Ishikawa (cell line): ENCODE results near the gene CC2D2A.

Experiments used
- CEBPB ChIP-seq: IDR thresholded peaks from 2 replicates; pipeline ENCODE4 v1.6.1; 2012
- EP300 ChIP-seq: IDR thresholded peaks from 2 replicates; pipeline ENCODE4 v1.6.1; 2012; ENCODE audit warnings: borderline replicate concordance
- MAX ChIP-seq: IDR thresholded peaks from 2 replicates; pipeline ENCODE4 v1.6.1; 2012
- NFIC ChIP-seq: IDR thresholded peaks from 2 replicates; pipeline ENCODE4 v1.6.1; 2012
- RAD21 ChIP-seq: IDR thresholded peaks from 2 replicates; pipeline ENCODE4 v1.6.1; 2012; ENCODE audit warnings: low read depth
- REST ChIP-seq: IDR thresholded peaks from 2 replicates; pipeline ENCODE4 v1.6.1; 2012; ENCODE audit warnings: low read depth, mild to moderate bottlenecking
- TAF1 ChIP-seq: IDR thresholded peaks from 2 replicates; pipeline ENCODE4 v1.6.1; 2012; ENCODE audit warnings: low read depth, mild to moderate bottlenecking
- TEAD4 ChIP-seq: IDR thresholded peaks from 2 replicates; pipeline ENCODE4 v1.6.1; 2012
- YY1 ChIP-seq: IDR thresholded peaks from 2 replicates; pipeline ENCODE4 v1.6.1; 2012; ENCODE audit warnings: low read depth

- no peak for TF ChIP-seq MAX
- TF ChIP-seq EP300 = no peak
- TF ChIP-seq REST = no peak
- no peak for TF ChIP-seq CEBPB
- no peak for TF ChIP-seq YY1
- no peak for TF ChIP-seq RAD21
- no peak for TF ChIP-seq TEAD4
- TF ChIP-seq NFIC = no peak
- TF ChIP-seq TAF1 = no peak
Measured at GRCh38 chr4:15459706-15460105, 10.0 kb upstream of the CC2D2A start.
